Measurements from ENCODE around the gene CIDEC.
A peak's percentile ranks its signal among the peaks of the same experiment; 100 is the strongest.
"Not testable (repeated sequence)": the region's sequence is repeated elsewhere in the genome, so short reads cannot be mapped to it uniquely, and the experiment has no call there.

CIDEC gene

DNA sequence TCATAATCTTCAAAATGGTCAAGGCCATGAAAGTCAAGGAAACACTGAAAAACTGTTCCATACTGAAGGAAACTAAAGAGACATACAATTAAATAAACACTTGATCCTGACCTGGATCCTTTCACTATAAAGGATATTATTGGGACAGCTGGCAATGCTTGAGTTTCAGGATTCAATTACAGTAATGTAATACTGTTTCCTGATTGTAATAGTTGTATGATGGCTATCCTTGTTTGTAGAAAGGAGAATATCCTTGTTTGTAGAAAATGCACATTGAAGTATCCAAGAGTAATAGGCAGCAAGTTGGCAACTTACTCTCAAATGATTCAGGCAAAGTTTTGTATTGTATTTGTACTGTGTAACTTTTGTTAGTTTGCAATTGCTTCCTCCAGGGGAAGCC is 4.6 kb downstream of the CIDEC start:
- no peak for DNase-seq

DNA sequence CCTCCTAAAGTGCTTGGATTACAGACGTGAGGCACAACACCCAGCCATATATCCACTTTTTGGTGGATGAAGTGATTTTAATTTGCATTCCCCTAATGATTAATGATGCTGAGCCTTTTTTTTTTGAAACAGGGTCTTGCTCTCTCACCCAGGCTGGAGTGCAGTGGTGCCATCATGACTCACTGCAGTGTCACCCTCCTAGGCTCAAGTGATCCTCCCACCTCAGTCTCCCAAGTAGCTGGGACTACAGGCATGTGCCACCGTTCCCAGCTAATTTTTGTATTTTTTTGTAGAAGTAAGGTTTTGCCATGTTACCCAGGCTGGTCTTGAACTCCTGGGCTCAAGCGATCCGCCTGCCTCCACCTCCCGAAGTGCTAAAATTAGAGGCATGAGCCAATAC is 8.0 kb downstream of the CIDEC start:
- not testable (repeated sequence) for DNase-seq

GRCh38 chr3:9870978-9871377 is 9.1 kb downstream of the CIDEC start:
- DNase-seq, result no peak

GRCh38 chr3:9869955-9870354 is 10.1 kb downstream of the CIDEC start:
- DNase-seq, result no peak

GRCh38 chr3:9867106-9867505 is 12.9 kb downstream of the CIDEC start:
- DNase-seq, result no peak

DNA sequence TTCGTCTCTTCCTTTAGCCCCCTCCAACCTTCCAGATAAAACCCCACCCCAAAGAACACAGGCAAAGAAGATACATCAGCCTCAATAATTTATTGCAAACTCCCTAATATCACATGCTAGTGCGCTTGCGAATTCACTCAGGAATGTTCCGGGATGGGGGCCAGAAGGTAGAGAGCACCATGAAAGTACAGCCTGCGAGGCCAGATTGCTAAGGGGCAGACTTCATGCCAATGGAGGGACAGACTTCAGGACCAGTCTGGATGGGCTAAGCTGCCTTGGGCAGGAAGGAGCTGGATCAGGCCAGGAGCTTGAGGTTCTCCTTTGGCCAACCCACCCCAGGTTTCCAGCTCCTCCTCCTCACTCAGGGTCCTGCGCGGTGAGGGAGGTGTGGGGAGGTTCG is 13.4 kb downstream of the CIDEC start:
- DNase-seq, result no peak

DNA sequence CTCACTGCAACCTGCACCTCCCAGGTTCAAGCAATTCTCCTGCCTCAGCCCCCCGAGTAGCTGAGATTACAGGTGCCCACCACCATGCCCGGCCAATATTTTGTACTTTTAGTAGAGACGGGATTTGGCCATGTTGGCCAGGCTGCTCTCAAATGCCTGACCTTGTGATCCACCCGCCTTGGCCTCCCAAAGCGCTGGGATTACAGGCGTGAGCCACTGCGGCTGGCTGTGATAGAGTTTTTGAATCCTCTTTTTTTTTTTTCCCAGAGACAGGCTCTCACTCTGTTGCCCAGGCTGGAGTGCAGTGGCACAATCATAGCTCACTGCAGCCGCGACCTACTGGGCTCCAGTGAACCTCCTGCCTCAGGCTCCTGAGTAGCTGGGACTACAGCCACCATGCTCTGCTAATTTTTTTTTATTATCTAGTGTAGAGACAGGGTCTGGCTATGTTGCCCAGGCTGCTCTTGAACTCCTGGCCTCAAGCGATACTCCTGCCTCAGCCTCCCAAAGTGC is 14.9 kb downstream of the CIDEC start:
- DNase-seq, result not testable (repeated sequence)

- DNase-seq, result peak; percentile 73
These were observed 15.7 kb downstream of the CIDEC start for GRCh38 chr3:9864200-9864927.

DNA sequence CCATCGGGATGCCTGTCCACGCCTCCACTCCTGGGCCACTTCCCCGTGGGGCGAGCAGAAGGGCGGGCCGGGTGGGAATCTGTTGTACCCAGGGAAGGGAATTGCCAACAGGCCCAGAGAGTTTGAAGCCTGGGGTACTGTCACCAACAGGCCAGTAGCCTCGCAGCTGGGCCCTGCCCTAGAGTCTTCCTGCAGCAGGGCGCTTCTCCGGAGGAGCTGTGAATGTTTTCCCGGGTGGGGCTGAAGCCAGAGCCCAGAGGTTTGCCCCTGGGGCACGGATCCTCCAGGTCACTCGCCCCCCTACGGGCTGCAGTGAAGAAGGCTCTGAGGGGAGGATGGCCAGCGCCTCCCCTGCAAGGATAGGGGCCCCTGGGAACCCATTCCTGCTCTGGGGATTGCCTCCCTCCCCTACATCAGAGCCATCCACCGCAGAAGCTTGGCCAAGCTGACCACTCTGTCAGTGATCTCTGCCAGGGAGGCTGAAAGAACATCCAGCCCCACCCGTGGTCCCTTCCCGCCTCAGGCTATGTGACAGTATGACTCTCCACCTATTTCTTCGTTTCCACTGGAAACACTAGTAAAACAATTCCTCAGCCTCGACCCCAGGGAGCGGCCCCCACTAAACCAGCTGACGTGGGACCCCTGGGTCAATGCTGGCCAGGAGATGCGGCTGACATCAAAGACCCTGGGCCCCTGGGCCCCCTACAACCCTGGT is 16.8 kb downstream of the CIDEC start:
- peak; percentile 29 for DNase-seq

- peak; percentile 61 for DNase-seq
These were observed 17.5 kb downstream of the CIDEC start for GRCh38 chr3:9862391-9863057.

DNA sequence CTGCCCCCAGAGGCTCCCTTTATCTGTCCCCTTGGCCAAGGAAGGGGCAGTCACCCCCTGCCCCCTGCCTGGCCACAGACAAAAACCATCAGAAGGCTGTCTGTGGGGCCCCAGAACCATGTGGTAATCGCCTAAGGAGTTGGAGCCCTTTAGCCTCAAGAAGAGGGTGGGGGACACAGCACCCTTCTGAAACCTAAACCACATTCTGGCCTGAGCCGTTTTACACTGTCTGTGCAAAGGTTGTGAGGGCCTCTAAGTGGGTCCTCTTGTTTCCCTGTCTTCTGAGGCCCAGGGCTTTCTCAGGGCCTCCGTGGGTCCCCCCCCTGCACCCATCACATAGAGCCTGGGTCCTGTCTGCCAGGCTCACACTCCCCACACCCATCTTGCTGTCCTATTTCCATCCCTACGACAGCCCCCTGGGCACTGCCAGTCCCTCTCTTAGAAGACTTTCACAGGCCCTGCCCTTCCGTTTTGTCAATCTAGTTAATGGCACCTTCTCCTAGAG is 18.4 kb downstream of the CIDEC start:
- DNase-seq, result no peak

- DNase-seq, result no peak
These were observed 18.9 kb downstream of the CIDEC start for GRCh38 chr3:9861201-9861600.

- no peak for DNase-seq
These were observed 20.5 kb downstream of the CIDEC start for GRCh38 chr3:9859530-9860025.

DNA sequence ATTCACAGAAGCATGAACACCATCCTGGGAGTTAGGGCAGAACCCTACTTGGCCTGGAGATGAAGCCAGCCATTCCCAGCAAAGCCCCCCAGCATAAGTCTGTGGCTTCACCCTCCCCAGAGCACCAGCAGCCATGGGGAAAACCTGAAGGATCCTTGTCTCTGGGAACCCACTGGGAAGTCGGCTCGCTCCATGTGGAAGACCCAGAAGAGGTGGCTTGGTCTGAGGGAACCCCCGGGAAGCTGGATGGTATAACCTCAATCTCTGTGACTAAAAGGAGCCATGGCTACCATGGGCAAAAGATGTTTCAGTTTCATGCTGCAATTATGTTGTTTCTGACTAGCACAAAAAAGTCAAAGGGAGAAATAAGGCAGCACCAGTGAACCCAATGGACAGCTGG is 24.5 kb downstream of the CIDEC start:
- no peak for DNase-seq

- DNase-seq, result not testable (repeated sequence)
These were observed 25.6 kb downstream of the CIDEC start for GRCh38 chr3:9854291-9854940.

DNA sequence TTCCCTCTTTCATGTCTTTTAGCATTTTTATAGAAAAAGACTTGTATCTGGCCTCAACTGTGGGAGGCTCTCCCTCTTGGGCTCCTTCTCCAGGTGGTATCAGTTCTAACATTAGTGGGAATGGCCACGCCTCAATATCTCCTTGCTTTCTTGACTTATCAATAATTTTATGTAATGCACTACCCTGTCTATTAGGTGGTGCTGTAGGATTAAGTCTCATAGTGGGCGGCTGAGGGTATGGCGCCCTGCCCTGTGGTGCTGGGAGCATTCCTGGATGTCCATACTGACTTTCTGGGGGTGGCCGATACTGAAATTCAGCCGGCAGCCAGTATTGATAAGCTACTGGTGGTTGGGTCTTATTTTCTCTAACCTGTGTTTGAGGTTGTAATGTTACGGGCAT is 27.5 kb downstream of the CIDEC start:
- DNase-seq, result no peak

GRCh38 chr3:9851926-9852325 is 28.1 kb downstream of the CIDEC start:
- DNase-seq, result not testable (repeated sequence)

- not testable (repeated sequence) for DNase-seq
These were observed 28.7 kb downstream of the CIDEC start for GRCh38 chr3:9851383-9851782.

DNA sequence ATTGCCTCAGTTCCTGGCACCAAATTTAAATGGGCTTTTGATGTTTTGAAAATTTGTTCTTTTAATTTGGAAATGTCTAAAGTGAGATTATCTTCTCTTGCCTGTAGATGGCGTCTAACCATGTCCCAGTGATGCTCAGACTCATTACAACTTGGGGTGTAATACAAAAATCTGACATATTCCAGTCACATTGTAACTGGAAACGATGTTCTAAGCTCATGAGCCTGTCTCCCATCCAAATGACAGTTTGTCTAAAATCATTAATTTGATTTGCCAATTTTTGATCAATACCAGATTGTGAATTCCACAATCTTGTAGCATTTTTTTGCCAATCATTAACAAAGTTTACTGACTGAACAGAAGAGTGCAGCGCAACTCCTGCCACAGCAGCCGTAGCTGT is 31.2 kb downstream of the CIDEC start:
- not testable (repeated sequence) for DNase-seq

GRCh38 chr3:9847870-9848269 is 32.2 kb downstream of the CIDEC start:
- DNase-seq, result not testable (repeated sequence)

DNA sequence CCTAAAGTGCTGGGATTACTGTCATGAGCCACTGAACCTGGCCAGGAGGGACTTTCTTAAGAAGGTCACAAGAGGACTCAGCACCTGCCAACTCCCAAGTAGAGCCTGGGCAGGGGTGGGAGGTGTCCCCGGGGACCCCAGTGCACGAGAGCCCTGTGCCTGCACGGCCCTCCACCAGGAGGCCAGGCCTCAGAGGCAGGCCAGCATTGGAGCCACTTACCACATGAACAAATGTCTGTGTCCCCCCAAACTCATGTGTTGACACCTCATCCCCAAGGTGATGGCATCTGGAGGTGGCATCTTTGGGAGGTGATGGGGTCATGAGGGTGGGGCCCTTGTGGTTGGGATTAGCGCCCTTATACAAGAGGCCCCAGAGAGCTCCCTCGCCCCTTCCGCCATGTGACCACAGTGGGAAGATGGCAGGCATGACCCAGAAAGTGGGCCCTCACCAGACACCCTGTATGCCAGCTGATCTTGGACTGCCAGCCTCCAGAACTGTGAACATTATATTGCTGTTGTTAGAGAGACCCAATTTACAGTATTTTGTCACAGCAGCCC is 33.0 kb downstream of the CIDEC start:
- no peak for DNase-seq

DNA sequence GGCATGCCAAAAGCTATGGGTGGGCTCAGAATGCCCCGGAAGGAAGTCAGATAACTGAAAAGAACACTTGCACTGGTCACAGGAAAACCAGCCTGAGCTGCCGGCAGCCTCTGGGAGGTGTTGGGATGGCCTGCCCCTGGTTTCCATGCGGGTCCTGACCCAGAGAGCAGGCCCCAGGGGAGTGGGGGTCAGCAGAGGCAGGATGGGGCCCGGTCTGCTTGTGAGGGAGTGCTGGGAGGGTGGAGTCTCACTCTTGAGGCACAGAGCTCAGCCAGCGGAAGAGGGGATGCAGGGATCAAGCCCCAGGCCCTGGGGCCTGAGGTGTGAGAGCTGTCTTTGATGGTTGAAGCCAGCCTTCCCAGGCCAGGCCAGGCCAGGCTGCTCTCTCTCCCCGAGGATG is 33.8 kb downstream of the CIDEC start:
- no peak for DNase-seq

Measured in right hindlimb (tissue), 1 donor.